GM10266 (cell line): ENCODE results near the gene FGFR2.

Source experiments
- DNase-seq: peaks from one replicate; pipeline ENCODE4 v3.0.0; 2012; ENCODE audit errors: extremely low spot score
- CTCF ChIP-seq: IDR thresholded peaks from 2 replicates; pipeline ENCODE4 v1.5.1; 2012; ENCODE audit warnings: mild to moderate bottlenecking, low read depth; ENCODE audit not compliant: control insufficient read depth, insufficient read depth; ENCODE audit errors: missing control alignments

The FGFR2 gene

DNA sequence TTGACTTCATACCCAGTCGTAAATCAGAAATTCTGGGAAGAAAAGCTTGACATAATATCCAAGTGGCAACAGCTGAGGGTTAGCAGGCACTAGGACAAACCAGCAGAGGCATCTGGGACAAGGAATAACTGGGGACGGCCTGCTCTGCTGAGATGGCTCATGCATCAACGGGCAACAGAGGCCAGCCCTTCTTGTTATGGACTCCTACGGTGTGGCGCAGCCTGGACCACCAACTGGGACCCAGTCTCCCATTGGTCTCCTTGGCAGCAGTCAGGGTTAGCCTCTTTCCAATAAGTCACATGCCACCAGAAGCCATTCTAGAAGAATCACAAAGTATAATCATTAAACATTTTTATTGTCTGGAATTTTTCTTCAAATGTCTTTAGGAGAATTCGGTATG, 15.0 kb downstream of the FGFR2 start:
- DNase-seq, result no peak
- TF ChIP-seq CTCF, result no peak

DNA sequence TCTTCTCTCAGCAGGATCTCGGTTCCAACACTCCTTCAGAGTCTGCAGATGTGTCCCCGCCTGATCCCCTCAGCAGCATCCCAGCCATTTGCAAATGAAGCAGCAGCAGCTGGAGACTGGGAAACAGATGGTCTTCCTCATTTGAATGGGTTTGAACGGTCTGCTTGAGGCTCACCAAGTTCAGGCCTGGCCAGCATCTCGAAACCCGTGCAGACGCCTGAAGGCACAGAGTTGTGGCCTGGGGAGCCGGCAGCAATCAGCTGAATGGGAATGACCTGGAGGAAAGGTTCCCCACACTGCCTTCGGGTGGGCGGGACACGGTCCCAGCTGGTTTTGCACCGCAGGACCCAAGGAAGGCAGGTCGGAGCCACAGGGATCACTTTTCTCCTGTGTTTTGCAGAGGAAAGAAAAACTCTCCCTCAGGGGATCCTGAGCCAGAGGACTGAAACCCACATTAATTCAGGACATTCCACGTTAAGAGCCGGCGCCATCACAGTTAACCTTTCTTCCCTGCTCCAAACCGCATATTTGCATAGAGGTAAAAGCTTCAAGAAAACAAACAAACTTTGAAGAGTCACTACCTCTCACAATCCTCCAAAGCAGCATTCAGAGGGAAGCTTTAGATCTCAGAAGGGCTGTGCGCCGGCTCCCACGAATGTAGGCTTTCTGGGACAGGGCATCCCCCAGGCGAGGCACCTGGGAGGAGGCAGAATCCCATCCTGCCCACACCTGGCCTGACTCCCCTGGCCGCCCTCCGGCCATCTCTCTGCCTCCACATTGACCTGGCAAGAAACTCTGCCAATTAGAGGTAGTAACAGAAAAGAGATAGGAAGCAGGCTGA, 17.7 kb downstream of the FGFR2 start:
- no peak for DNase-seq
- TF ChIP-seq CTCF, result no peak

DNA sequence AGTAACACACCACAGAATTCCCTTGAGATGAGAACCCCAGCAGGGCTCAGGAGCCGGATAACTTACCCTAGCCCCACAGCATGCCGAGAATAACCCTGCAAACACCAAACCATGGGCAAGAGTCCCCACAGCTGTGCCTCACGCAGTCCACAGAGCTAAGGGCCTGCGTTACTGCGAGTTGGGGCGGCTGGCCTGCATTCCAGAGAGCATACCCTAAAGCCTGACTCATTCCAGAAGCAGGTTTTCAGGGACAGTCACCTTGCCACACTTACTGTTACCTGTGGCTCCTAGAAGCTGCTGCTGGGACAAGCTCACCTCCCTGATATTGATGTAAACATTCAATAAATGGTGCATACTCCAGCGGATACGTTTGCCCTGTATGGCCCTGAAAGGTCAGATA, 18.6 kb downstream of the FGFR2 start:
- TF ChIP-seq CTCF, result no peak
- DNase-seq, result no peak

- DNase-seq, result no peak
These were observed 19.3 kb downstream of the FGFR2 start for GRCh38 chr10:121578965-121579364.

DNA sequence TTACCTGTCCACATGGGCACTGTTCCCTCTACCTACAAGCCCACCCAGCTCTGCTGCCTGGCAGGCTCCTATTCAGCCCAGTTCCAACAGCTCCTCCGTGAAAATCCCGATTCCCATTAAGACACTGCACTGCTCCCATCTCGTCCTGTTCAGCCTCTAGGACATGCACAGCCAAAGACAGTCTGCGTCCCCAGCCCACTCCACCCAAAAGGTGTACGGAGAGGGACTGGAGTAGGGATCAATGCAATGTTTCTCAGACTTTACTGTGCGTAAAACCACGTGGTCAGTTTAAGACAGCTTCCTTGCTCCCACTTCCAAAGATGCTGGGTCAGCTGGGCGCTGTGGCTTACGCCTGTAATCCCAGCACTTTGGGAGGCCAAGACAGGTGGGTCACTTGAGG, 19.9 kb downstream of the FGFR2 start:
- no peak for TF ChIP-seq CTCF
- no peak for DNase-seq

More at GRCh38 chr10:121578965-121579364, 19.3 kb downstream of the FGFR2 start:
- no peak for TF ChIP-seq CTCF

- TF ChIP-seq CTCF, result no peak
- DNase-seq, result no peak
These were observed 20.7 kb downstream of the FGFR2 start for GRCh38 chr10:121577568-121577967.

DNA sequence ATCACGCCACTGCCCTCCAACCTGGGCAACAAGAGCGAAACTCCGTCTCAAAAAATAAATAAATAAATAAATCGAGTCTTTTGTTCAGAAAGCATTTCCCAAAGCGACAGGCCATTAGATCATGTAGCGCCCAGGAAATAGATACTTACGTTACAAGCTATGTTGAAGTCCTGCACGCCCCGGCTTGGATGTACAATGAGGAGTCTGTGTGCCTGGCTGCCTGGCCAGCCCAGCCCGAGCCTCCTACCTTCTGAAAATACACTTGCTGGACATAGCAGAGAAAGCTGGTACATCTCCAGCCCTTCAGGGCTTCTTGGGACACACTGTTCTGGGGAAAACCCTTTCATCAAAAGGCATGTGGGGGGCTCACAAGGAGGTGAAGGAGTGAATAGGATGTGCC, 22.1 kb downstream of the FGFR2 start:
- no peak for TF ChIP-seq CTCF
- no peak for DNase-seq
